ENCODE results near the gene MARCHF10. TPM values are rescaled to one million over a fixed set of nuclear protein-coding genes. Genes with fewer than 3 reads are reported as not detected.

The MARCHF10 gene
- total RNA-seq, 1 experiment from 2014 or later = 0.11 TPM

DNA sequence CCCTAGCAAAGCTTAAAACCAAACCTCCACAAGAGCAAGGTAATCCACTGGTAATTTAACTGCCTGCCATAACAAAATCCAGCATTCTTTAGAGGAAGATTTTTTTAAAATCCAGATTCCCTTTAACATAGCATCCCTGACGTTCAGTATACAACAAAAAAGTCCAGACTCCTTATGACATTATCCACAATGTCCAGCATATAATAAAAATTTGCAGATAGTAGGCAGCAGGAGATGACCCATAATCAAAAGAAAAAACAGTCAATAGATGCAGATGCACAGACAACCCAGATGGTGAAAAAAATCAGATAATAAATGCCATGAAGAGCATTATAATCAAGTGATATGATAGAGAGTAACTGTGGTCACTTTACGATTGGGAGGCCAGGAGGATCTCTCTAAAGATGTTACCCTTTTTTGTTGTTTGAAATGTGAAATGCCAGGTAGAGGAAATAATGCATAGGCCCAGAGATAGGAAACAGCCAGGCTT lies 147.4 kb downstream of the MARCHF10 start:
- DNase-seq (ENCODE audit: low read depth) = no peak

DNA sequence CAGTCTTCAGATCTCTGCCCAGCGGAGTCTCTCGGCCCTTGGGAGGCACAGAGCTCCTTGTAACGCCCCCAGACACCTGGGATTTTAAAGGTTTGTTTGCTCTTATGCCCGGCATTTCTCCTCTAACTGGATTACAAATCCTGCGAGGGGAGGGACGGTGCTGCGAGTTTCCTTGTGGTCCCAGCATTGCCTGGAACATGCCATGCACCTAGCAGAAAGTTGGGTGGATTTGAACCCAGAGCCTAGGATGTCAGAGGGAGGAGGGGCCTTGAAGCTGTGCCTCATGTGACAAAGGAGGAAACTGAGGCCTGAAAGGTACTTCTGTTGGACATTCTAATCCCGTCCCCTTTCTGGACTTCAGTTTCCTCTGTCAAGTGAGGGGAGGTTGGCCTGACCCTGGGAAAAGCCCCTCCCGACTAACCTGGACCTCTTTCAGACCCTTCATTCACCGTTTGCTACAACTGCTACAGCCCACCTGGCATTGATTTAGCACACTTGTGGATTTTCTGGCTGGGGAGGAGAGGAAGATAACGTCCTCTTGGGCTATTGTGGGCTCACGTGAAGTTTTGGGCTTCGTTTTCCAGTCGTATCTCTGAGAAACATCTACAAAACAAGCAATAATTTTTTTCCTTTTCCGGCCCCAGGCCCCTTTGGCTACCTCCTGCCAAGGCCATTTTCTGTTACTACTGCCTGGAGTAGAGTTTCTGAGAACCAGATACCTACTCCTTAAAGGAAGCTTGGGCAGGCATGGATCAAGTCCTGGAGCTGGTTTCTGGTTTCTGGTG lies 149.8 kb downstream of the MARCHF10 start:
- DNase-seq (ENCODE audit: low read depth) = no peak

DNA sequence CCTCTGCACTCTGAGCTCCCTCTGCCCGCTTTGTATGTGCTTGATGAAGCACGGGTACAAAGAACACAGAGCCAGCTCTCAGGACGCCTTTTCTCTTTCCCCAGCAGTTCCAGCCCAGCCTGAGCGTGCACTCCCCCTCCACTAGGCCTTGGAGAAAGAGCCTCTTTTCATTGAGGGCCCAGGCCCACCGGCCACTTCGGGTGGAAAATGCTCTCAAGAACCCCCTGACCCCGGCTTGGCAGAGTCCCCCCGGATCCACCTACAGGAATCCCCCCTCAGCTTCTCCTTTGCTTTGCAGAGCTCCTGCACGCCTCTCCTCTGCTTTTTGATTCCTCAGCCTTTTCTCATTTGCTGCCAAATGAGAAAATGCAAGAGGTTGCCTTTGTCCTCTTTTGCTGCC lies 150.4 kb downstream of the MARCHF10 start:
- DNase-seq (ENCODE audit: low read depth) = no peak

DNA sequence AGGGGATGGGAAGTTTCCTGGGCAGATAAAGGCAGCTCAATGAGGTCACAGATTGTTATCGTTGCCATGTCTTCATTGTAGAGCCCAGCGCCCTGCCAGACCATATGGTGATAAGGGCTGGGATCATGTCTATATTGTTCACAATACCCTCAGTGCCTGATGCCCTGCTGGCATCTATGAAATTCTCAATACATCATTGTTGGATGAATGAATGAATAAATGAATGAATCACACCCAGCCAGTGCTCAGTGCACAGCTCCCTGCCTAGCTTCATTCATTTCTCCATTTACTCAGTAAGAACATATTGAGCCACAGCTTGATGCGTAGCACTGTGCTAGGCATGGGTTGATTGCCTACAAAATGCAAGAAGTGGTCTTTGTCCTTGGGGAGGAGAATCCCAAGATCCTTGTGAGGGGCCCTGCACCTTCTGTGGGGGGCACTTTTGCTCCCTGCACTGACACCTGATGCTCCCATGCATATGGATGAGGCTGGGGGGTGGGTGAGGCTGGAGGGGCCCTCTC lies 150.9 kb downstream of the MARCHF10 start:
- DNase-seq (ENCODE audit: low read depth) = no peak

DNA sequence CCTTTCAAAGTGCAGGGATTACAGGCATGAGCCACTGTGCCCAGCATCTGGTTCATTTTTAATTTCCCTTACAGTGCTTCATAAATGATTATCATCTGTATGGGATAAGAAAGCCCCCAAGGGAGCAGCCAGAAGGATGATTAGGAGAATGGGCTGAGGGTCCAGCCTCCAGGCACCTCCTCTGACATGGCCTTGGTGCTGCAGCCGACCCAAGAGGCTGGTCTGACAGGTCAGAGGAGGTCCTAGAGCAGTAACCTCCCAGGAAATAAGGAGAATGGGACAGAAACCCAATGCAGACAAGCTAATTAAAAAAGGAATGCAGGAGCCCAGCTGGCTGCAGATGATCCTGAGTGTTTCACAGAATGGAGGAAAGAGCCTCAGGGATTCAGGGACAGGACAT lies 151.7 kb downstream of the MARCHF10 start:
- no peak for DNase-seq (ENCODE audit: low read depth)

DNA sequence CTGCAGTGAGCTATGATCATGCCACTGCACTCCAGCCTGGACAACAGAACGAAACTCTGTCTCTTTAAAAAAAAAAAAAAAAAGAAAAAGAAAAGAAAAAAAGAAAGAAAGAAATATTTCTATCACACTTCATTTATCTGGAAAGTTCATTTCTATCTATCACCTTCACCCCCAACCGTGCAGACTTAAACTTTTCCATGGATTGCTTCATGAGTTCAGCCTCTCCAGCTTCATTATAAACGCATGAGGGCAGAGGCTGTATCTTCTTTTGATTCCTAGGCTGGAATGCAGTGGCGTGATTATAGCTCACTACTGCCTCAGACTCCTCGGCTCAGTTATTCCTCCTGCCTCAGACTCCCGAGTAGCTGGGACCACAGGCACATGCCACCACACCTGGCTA lies 152.5 kb downstream of the MARCHF10 start:
- no peak for DNase-seq (ENCODE audit: low read depth)

DNA sequence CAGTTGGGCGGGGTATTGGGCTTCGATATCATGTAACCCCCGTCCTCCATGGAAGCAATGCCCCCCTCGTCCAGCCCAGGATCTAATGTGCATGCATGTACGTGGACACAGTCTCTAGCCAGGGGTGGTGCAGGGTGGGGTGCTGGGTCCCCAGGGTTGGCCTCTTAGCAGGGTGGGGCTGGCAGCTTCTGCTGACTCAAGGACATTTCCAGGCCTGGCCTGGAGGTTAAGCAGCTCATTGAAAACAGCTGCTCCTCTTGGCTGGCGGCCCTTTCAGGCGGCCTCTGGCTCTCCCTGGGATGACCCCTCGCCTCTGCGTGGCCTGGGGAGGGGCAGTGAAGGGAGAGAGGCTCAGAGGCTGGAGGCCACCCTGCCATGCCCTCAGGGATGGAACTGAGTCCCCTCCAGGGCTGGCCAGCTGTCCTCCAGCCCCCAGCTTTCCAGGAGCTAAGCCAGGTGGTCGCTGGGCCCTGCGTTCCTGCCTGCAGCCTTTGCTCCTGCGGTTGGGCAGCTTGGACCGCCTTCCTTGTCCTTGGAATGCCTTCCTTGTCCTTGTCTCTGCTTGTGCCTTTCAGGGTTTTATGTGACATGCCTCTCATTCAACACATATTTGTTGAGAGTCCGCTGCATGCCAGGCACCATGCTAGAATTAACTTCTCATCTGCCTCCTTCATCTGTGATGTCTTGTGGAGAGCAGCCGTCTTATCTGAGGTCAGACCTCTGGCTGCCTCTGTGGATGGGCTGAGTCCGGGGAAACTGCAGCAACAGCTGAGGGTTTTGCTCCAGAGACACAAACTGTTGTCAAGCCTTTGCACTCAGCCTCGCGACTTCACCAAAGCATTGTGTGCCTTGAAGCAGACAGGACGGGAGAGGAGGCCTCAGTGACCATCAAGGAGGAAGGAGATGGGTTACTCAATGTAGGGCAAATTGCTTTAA lies 154.0 kb downstream of the MARCHF10 start:
- peak; percentile 90 for DNase-seq (ENCODE audit: low read depth)

DNA sequence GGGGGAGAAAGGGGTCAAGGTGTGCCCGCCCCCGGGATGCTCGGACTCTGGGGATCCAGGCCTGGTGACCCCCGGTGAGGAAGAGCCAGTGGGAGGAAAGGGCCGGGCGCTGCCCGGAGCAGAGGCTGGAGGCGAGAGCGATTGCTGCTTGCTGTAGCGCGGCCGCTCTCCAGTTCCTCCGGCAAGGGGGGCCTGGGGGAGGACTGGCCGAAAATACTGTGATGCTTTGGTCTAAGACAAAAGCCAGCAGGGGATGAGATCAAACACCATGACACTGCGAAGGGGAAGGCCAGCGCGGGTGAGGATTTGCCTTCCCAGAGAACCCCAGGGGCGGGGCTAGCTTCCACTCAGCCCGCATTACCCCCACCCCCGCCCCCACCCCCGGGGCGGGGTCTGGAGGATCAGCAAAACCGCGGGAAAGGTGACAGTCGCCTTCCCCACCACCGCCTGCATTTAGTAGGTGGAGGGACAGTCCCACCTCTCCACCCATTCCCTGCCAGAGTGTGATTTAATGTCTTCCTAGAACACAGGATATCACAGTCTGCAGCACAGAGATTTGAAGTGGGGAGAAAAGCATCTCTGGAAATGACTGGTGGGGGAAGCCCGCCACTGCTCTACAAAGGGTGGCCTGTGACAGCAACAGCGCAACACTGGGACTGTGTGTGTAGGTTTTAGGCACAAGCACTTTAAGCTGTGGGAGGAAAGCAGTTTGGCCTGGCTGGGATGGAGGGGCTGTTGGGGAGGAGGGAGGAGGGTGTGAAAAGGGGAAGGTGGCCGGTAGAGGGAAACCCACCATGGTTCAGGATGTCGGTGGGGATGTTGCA lies 154.9 kb downstream of the MARCHF10 start:
- DNase-seq (ENCODE audit: low read depth) = peak; percentile 80

DNA sequence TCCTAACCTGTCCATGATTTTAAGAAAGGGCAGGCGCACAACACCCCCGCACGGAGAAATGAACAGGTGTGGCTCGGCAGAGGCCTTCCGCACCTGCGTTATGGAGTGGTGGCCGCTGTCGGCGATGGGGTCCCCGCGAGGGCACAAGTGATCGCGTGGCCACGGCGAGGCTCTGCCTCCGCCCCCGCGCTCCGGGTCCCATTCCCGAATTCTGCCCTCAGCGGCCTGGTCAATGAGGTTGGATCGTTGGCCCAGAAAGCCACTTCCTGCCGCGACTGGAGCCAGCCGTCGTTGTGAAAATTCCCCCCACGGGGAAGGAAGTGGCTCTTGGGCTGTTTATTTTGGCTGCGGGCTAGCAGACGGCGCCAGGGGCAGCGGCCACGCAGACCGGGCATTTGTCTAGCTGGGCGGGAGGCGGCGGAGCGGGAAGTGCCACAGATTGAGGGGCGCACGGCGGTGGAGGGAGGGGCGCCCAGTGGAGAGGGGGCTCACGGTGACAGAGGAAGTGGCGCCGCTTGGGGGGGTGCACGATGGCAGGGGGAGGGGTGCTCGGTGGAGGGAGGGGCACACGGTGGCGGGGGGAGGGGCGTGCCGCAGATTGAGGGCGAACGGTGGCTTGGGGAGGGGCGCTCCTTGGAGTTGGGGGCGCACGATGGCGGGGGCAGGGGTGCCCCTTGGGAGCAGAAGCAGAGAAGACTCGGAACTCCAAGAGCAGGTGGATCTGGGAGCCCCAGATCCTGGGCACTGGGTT lies 155.7 kb downstream of the MARCHF10 start:
- DNase-seq (ENCODE audit: low read depth) = peak; percentile 76

Other genes starting within 250 kb of the MARCHF10 start
- 210 and 281 TPM in 2 replicates for gene MRC2, start 180.6 kb downstream of the MARCHF10 start, total RNA-seq (2014; rRNA removed)
- gene TANC2, start 157.9 kb upstream of the MARCHF10 start, total RNA-seq (2014; rRNA removed) = 22.3 and 30.4 TPM in 2 replicates

Measured in LHCN-M2 (cell line).